ENCODE data around the gene CACNA1S.

DNA sequence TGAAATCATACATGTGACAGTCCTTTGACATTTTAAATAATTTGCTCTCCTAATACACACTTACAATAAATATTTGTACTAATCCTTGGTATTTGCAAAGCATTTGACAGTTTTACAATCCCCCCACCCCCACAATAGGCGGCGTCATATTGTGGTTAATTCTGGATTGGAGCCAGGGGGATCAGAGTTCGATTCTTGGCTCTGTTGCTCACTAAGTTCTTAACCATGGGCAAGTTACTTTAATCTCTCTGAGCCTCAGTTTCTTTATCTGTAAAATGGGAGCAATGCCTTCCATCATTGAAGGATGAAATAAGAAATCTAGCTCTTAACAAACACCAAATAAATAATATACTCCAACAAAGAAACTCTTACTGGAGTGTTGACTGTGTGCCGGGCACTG is 23.8 kb downstream of the CACNA1S start:
- TF ChIP-seq CBX5 (IDR thresholded peaks at IDR 0.05; ENCODE audit: low read depth, low read length), result no peak
- no peak for TF ChIP-seq SIRT6 (IDR thresholded peaks at IDR 0.05; ENCODE audit: low read length)
- TF ChIP-seq JUN (IDR thresholded peaks at IDR 0.05; ENCODE audit: low read depth, low read length), result no peak

Data from H1 (cell line).